Measurements from ENCODE around the gene RND3.

The RND3 gene

GRCh38 chr2:150469706-150470274 is 17.7 kb downstream of the RND3 start:
- DNase-seq (ENCODE audit: extremely low read depth, low read depth) = no peak
- no peak for TF ChIP-seq CTCF (IDR thresholded peaks at IDR 0.05; ENCODE audit: low read depth, low read length)

GRCh38 chr2:150468350-150468960 is 19.0 kb downstream of the RND3 start:
- DNase-seq (ENCODE audit: extremely low read depth, low read depth) = no peak
- no peak for TF ChIP-seq CTCF (IDR thresholded peaks at IDR 0.05; ENCODE audit: low read depth, low read length)

- TF ChIP-seq CTCF (IDR thresholded peaks at IDR 0.05; ENCODE audit: low read depth, low read length) = no peak
- DNase-seq (ENCODE audit: extremely low read depth, low read depth) = no peak
These were observed 19.9 kb downstream of the RND3 start for GRCh38 chr2:150467621-150467963.

- no peak for DNase-seq (ENCODE audit: extremely low read depth, low read depth)
- TF ChIP-seq CTCF (IDR thresholded peaks at IDR 0.05; ENCODE audit: low read depth, low read length) = no peak
These were observed 20.5 kb downstream of the RND3 start for GRCh38 chr2:150466741-150467620.

- no peak for DNase-seq (ENCODE audit: extremely low read depth, low read depth)
- TF ChIP-seq CTCF (IDR thresholded peaks at IDR 0.05; ENCODE audit: low read depth, low read length) = no peak
These were observed 21.5 kb downstream of the RND3 start for GRCh38 chr2:150465703-150466569.

GRCh38 chr2:150464986-150465385 is 22.5 kb downstream of the RND3 start:
- no peak for DNase-seq (ENCODE audit: extremely low read depth, low read depth)
- no peak for TF ChIP-seq CTCF (IDR thresholded peaks at IDR 0.05; ENCODE audit: low read depth, low read length)

Data from AG09319 (cell line).